Heart right ventricle (tissue), 16 donors: ENCODE measurements around the gene MSLN. TPM values are rescaled to one million over a fixed set of nuclear protein-coding genes. Genes with fewer than 3 reads are reported as not detected.

ENCODE experiments used
- ATAC-seq, 8 donors: fragments of 200-7000 bp; cut with Tn5 transposase; one replicate each; pipeline ENCODE4 v1.9.1; 2020; ENCODE audit warnings: mild to moderate bottlenecking in 8 of 8, moderate library complexity in 8 of 8, moderate number of reproducible peaks in 1 of 8
- DNase-seq, 2 donors: peaks; one replicate each; pipeline ENCODE4 v3.0.0-alpha.2; 2020
- H3K27ac ChIP-seq, 10 donors: fragments of 200-600 bp; sonication (generic) in 2 of 10; one replicate each; pipeline versions ENCODE4 v1.5.0 to v1.8.0; 2020 to 2022; ENCODE audit warnings: mild to moderate bottlenecking in 3 of 10
- H3K27me3 ChIP-seq, 7 donors: fragments of 200-600 bp; one replicate each; pipeline ENCODE4 v1.8.0; 2021 to 2022; ENCODE audit warnings: mild to moderate bottlenecking in 2 of 7
- H3K36me3 ChIP-seq, 9 donors: fragments of 200-600 bp; sonication (generic) in 1 of 9; one replicate each; pipeline versions ENCODE4 v1.5.0 to v1.8.0; 2020 to 2022; ENCODE audit warnings: mild to moderate bottlenecking in 2 of 9
- H3K4me1 ChIP-seq, 9 donors: fragments of 200-600 bp; sonication (generic) in 1 of 9; one replicate each; pipeline versions ENCODE4 v1.5.0 to v1.8.0; 2020 to 2022; ENCODE audit warnings: mild to moderate bottlenecking in 4 of 9
- H3K4me3 ChIP-seq, 10 donors: fragments of 200-600 bp; sonication (generic) in 2 of 10; one replicate each; pipeline versions ENCODE4 v1.5.0 to v1.8.0; 2020 to 2022; ENCODE audit warnings: mild to moderate bottlenecking in 7 of 10, moderate library complexity in 2 of 10
- H3K9me3 ChIP-seq, 11 donors: fragments of 200-600 bp in 10 of 11; sonication (generic) in 2 of 11; one replicate each; pipeline versions ENCODE4 v1.5.0 to v1.8.0; 2013 to 2022; ENCODE audit warnings: mild to moderate bottlenecking in 2 of 11, control low read depth in 1 of 11, moderate library complexity in 1 of 11
- CTCF ChIP-seq, 9 donors: fragments of 200-600 bp; sonication (generic) in 2 of 9; IDR thresholded peaks; one replicate each; pipeline versions ENCODE4 v1.5.0 to v1.8.0; 2021 to 2022; ENCODE audit warnings: antibody characterized with exemption in 9 of 9, mild to moderate bottlenecking in 5 of 9, moderate library complexity in 1 of 9
- WGBS, 2 donors: extraction: QIAGEN DNeasy Blood & Tissue Kit; methylation state at CpG; one replicate each; pipeline ENCODE4 v1.1.7; 2013; ENCODE audit warnings: inconsistent platforms in 1 of 2; 5-methylcytosine and 5-hydroxymethylcytosine counted together
- intact Hi-C, 10 donors: fragments of 100-400 bp; cut with DNase I; formaldehyde crosslinking; loops; one replicate each; pipeline versions ENCODE4 v1.11.1 to v1.14.2; 2022
- polyA plus RNA-seq, 2 donors: library from polyadenylated mRNA; stranded (reverse); fragments of 200-250 nt; gene quantifications; one replicate each; pipeline ENCODE4 v1.2.3, GENCODE V29; 2013
- total RNA-seq, 10 donors: library from RNA; stranded (reverse); fragmentation: NEBNext Ultra II Directional in 3 of 10; extraction: Animal tissue kit (Norgen Biotek cat#: 25700) in 3 of 10; gene quantifications; one replicate each; pipeline versions ENCODE4 v1.2.1 to v1.2.4, GENCODE V29; 2021 to 2023
- donor health status: Arrhythmogenic right ventricular cardiomyopathy.
- donor health status: ischemic (EF 13 %, LVEDD 7.1; RV severe dilation, severe dysfunction).
- donor health status: healthy with polysubstance abuse.
- donor health status: DM: no; HTN: yes; CAD: no.
- donor health status: DM: no; HTN: no; CAD: no.
- donor health status: ischemic (EF 25% LVEDD 6.9; RV normal size, moderate dysfunction).
- donor health status: ischemic (EF 25% LVEDD 5.7; RV mildly dilated, moderate dysfunction).
- donor health status: healthy.
- donor health status: DM: yes; HTN: yes; CAD: no.
- donor health status: Ischemic cardiomyopathy.
- donor health status: ischemic (EF 35%, LVEDD 5.7; RV mildly dilated, moderate dysfunction).
- donor health status: nonischemic (EF 11% LVEDD 7.7; RV severe dilation, severe dysfunction).
- donor health status: DM: yes; HTN: yes; CAD: no.
- donor health status: PGD.
- donor health status: ischemic (EF 29% LVEDD 5.4; RV normal size, mild dysfunction).
- donor health status: nonischemic (EF 23%, LVEDD 6.1; RV moderate dilation, normal function).

MSLN gene
- total and polyA plus RNA-seq, 12 donors = 0.09 to 4.0 (median 0.28) TPM; not detected in 8

- TF ChIP-seq CTCF (IDR thresholded peaks at IDR 0.05) = no peak
- H3K4me3 ChIP-seq = no peak overlapping the region
- 27 to 31% methylated on average over 17 of the region's 17 CpGs for WGBS, 2 donors
- ATAC-seq (no peak), DNase-seq (no peak)
- H3K27ac ChIP-seq = no peak overlapping the region
- peaks cover 4 to 43% (median 36%) of the 10 kb centered on the region in 7 donors for H3K27me3 ChIP-seq
- H3K9me3 ChIP-seq = no peaks in the 10 kb centered on the region
- H3K4me1 ChIP-seq = peaks cover 8 to 31% (median 18%) of the 10 kb centered on the region in 9 donors
- peaks cover 0 to 17% (median 0%) of the 10 kb centered on the region in 9 donors for H3K36me3 ChIP-seq
- intact Hi-C loops = loop anchor here in 1 of 10 donors (5.0 kb wide), 1 partner anchor 71 kb away; no protein-coding TSS in a partner anchor
Measured at GRCh38 chr16:783404-784161, 23.0 kb downstream of the MSLN start.

DNA sequence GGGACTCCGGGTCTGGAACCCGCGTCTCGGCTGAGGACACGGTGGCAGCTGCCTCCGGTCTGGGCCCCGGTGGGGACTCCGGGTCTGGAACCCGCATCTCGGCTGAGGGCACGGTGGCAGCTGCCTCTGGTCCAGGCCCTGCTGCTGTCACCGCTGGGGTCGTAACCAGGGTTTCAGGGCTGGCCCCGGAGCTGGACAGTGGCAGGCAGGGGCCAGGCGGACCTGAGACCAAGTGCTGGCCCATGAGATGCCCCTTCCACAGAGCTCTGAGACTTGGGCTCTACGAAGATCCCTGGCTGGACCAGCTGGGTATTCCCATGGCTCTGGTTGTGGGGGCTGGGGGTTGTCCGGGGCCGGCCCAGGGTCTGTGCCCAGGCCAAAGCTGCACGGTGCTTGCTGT lies 23.9 kb downstream of the MSLN start:
- intact Hi-C loops = loop anchor here in 1 of 10 donors (5.0 kb wide), 1 partner anchor 72 kb away; no protein-coding TSS in a partner anchor
- DNase-seq = no peak
- no peak for ATAC-seq
- Histone ChIP-seq H3K27me3 (peaks cover 4 to 34% (median 32%) of the 10 kb centered on the region in 7 donors), H3K36me3 (peaks cover 0 to 17% (median 0%) of the 10 kb centered on the region in 9 donors), H3K9me3 (no peaks in the 10 kb centered on the region), H3K4me1 (peaks cover 12 to 39% (median 26%) of the 10 kb centered on the region in 9 donors), H3K27ac (no peak overlapping the region), H3K4me3 (no peak overlapping the region)
- no peak for TF ChIP-seq CTCF (IDR thresholded peaks at IDR 0.05)
- 86 to 87% methylated on average over 19 of the region's 19 CpGs for WGBS, 2 donors

DNA sequence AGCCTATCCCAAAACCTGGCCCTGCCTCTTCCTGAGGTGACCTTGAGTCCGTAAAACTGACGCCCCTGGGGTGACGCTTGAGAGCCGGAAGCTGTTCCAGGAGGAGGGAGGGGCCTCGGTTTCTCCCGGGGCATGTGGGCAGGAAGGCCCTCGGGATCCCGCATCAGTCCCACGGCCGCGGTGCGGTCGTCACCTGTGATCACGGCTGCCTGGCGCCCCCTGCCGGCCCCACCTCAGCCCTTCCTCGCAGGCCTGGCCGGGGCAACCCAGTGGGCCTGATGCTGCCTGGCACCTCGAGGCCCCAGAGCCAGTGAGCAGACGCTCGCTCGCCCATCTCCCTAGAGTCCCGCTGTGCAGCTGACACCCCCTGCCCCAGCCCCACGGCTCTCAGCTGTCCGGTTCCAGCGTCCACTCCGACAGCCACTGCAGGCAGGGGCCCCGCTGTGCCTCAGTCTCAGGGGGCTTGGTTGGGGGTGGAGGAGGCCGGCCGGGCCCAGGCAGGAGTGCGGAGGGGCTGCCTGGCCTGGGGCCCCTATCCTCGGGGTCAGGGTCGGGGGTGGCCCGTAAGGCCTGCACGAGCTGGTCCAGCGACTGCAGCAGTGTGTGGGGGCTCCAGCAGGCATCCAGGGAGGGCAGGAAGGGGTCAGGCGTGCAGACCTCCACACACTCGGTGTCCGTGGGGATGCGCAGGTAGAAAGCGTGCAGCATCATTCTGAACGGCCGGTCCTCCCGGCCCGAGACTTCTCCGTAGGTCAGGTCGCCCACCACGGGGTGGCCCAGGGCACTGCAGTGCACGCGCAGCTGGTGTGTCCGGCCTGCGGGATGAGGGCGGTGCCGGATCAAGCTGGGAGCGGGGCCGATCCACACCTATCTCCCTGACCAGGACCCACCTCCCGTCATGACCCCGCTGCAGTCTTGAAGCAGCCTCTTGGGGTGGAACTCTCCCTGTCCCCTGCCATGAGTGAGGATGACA lies 25.3 kb downstream of the MSLN start:
- Histone ChIP-seq H3K4me1 (peaks cover 12 to 40% (median 26%) of the 10 kb centered on the region in 9 donors), H3K4me3 (no peak overlapping the region), H3K27ac (no peak overlapping the region), H3K9me3 (no peaks in the 10 kb centered on the region), H3K36me3 (peaks cover 0 to 17% (median 0%) of the 10 kb centered on the region in 9 donors), H3K27me3 (peaks cover 4 to 27% (median 23%) of the 10 kb centered on the region in 7 donors)
- 65 to 66% methylated on average over 58 of the region's 58 CpGs for WGBS, 2 donors
- peak in 8 of 9 donors; percentile 55 to 85 (median 72) for TF ChIP-seq CTCF (IDR thresholded peaks at IDR 0.05)
- intact Hi-C loops = loop anchor here in 8 of 10 donors (1.0 to 5.0 kb wide), 4 partner anchors 44 to 75 kb away; partner anchors contain the start of gene CIAO3 (in 1 of the 8)
- ATAC-seq (peak in 3 of 8 donors; percentile 14 to 43 (median 34)), DNase-seq (peak; percentile 31 to 75)
